Endodermal cell (in vitro differentiated cells): ENCODE measurements around the gene SLC12A8. TPM values are rescaled to one million over a fixed set of nuclear protein-coding genes. Genes with fewer than 3 reads are reported as not detected.

Experiments
- DNase-seq: peaks from one replicate; pipeline ENCODE4 v3.0.0-alpha.2; 2017
- H3K27ac ChIP-seq: 2 replicates; pipeline ENCODE4 v1.5.1; 2013; ENCODE audit warnings: mild to moderate bottlenecking, low read depth, low read length, moderate library complexity
- H3K27me3 ChIP-seq: 2 replicates; pipeline ENCODE4 v1.6.1; 2013; ENCODE audit warnings: mild to moderate bottlenecking, low read length, moderate library complexity; ENCODE audit not compliant: insufficient read depth, control insufficient read depth, poor library complexity, severe bottlenecking
- H3K36me3 ChIP-seq: 2 replicates; pipeline ENCODE4 v1.7.0; 2013; ENCODE audit warnings: mild to moderate bottlenecking, low read length, moderate library complexity; ENCODE audit not compliant: control insufficient read depth, insufficient read depth
- H3K4me1 ChIP-seq: one replicate; pipeline ENCODE4 v1.7.0; 2013; ENCODE audit warnings: low read length; ENCODE audit not compliant: control insufficient read depth, insufficient read depth
- H3K4me3 ChIP-seq: 2 replicates; pipeline ENCODE4 v1.5.1; 2013; ENCODE audit warnings: mild to moderate bottlenecking, low read length, moderate library complexity
- H3K9ac ChIP-seq: 2 replicates; pipeline ENCODE4 v1.6.1; 2013; ENCODE audit warnings: mild to moderate bottlenecking, low read length, moderate library complexity; ENCODE audit not compliant: poor library complexity, severe bottlenecking; ENCODE audit errors: extremely low read depth
- H3K9me3 ChIP-seq: 2 replicates; pipeline ENCODE4 v1.6.1; 2013; ENCODE audit warnings: mild to moderate bottlenecking, low read length, moderate library complexity; ENCODE audit not compliant: control insufficient read depth
- H3K27ac Mint-ChIP-seq: 2 replicates; pipeline ENCODE4 v1.8.0; 2020; ENCODE audit warnings: mixed read lengths
- H3K27me3 Mint-ChIP-seq: 2 replicates; pipeline ENCODE4 v1.8.0; 2021; ENCODE audit warnings: mild to moderate bottlenecking, mixed read lengths; ENCODE audit not compliant: insufficient read depth
- H3K36me3 Mint-ChIP-seq: 2 replicates; pipeline ENCODE4 v1.8.0; 2020; ENCODE audit warnings: low read depth, mixed read lengths
- H3K4me1 Mint-ChIP-seq: 2 replicates; pipeline ENCODE4 v1.8.0; 2020; ENCODE audit warnings: mixed read lengths
- H3K4me3 Mint-ChIP-seq: 2 replicates; pipeline ENCODE4 v1.8.0; 2020; ENCODE audit warnings: mild to moderate bottlenecking, moderate library complexity, mixed read lengths
- H3K9me3 Mint-ChIP-seq: 2 replicates; pipeline ENCODE4 v1.8.0; 2020; ENCODE audit warnings: mild to moderate bottlenecking, mixed read lengths
- WGBS, 2 experiments: methylation state at CpG; one replicate each; pipeline versions ENCODE4 v1.1.5 to v1.1.7; 2013; ENCODE audit warnings: missing lambda C conversion rate in 2 of 2, mixed read lengths in 1 of 2; ENCODE audit not compliant: insufficient coverage in 1 of 2, insufficient read length in 1 of 2; 5-methylcytosine and 5-hydroxymethylcytosine counted together
- total RNA-seq, 2 donors: library from RNA; stranded (reverse); fragmentation: NEBNext Ultra II Directional in 1 of 2; extraction: Animal tissue kit (Norgen Biotek cat#: 25700) in 1 of 2; gene quantifications; 2 replicates in 1 of 2; 3 replicates in 1 of 2; pipeline ENCODE4 v1.2.1, GENCODE V29; 2021
- TF ChIP-seq, protein P1 (sequence below): fragments of 200-600 bp; sonication (generic); conservative IDR thresholded peaks from 2 replicates; pipeline ENCODE4 v1.5.0; 2021; ENCODE audit warnings: antibody characterized with exemption, mild to moderate bottlenecking

The SLC12A8 gene
- total RNA-seq, 2 donors from 2014 or later: 17.3 to 18.6 TPM

DNA sequence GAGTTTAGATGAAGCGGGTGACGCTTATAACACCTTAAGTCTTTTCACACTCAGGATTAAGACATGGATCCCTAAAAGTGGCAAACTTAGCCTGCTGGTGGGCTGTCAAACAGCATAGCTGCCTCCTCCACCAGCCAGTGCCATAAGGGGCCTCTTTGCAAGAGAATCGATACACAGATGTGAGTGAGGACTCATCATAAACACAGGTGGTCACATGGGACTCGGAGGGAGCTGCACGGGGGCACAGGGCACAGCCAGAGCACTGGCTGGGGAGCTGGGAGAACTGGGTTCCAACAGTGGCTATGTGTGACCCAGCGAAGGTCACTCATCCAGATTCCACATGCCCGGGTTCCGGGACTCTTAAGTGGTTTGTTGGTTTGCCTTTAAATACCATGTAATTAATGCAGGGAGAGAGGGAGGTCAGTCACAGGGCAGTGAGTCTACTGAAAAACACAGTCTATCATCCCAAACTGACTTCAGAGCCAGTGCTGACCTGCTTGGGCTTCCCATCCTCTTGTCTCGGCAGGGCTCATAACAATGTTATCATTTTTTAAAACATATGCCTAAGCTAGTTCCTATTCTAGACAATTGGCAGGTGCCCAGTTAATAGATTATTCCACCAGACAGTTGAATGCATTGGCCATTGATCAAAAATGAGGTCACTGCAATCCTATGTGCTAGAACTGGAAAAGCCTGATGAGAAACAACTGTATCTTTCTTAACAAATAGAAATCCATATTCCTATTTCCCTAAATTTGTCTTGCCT is 51.8 kb downstream of the SLC12A8 start:
- Mint-ChIP-seq H3K9me3 (no peaks in the 10 kb centered on the region), H3K27me3 (no peaks in the 10 kb centered on the region), H3K4me1 (peaks cover 15% of the 10 kb centered on the region), H3K27ac (no peak overlapping the region), H3K4me3 (no peak overlapping the region), H3K36me3 (no peaks in the 10 kb centered on the region)
- 92% methylated on average over 7 to 9 of the region's 9 CpGs for WGBS, 2 experiments
- Histone ChIP-seq H3K36me3 (no peaks in the 10 kb centered on the region), H3K9ac (no peak overlapping the region), H3K4me1 (no peaks in the 10 kb centered on the region), H3K27me3 (no peaks in the 10 kb centered on the region), H3K9me3 (no peaks in the 10 kb centered on the region), H3K4me3 (no peak overlapping the region), H3K27ac (no peak overlapping the region)
- TF ChIP-seq, protein P1, sequence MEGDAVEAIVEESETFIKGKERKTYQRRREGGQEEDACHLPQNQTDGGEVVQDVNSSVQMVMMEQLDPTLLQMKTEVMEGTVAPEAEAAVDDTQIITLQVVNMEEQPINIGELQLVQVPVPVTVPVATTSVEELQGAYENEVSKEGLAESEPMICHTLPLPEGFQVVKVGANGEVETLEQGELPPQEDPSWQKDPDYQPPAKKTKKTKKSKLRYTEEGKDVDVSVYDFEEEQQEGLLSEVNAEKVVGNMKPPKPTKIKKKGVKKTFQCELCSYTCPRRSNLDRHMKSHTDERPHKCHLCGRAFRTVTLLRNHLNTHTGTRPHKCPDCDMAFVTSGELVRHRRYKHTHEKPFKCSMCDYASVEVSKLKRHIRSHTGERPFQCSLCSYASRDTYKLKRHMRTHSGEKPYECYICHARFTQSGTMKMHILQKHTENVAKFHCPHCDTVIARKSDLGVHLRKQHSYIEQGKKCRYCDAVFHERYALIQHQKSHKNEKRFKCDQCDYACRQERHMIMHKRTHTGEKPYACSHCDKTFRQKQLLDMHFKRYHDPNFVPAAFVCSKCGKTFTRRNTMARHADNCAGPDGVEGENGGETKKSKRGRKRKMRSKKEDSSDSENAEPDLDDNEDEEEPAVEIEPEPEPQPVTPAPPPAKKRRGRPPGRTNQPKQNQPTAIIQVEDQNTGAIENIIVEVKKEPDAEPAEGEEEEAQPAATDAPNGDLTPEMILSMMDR: no peak
- DNase-seq: peak; percentile 30

DNA sequence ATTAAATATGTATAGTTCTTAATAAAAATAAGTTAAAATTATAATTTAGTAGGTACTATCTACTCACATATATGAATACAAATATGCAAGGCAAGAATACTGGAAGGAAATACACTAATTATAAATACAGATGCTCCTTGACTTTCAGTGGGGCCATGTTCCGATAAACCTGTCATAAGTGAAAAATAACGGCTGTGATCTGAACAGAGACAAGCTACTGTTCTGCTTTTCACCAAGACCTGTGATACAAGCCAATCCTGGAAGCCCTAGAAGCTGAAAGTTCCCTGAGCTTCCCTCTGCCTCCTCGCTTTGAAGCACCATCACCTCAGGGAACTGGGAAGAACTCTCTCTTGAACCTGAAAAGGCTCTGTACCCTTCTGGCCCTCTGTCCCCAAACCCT is 55.4 kb downstream of the SLC12A8 start:
- no peaks in the 10 kb centered on the region for H3K4me1 ChIP-seq
- no peaks in the 10 kb centered on the region for H3K36me3 Mint-ChIP-seq
- no peak overlapping the region for H3K9ac ChIP-seq
- H3K27me3 Mint-ChIP-seq: no peaks in the 10 kb centered on the region
- TF ChIP-seq, protein P1: no peak
- no peaks in the 10 kb centered on the region for H3K27me3 ChIP-seq
- no peaks in the 10 kb centered on the region for H3K36me3 ChIP-seq
- peaks cover 19% of the 10 kb centered on the region for H3K4me1 Mint-ChIP-seq
- H3K4me3 ChIP-seq: no peak overlapping the region
- DNase-seq: peak; percentile 7
- H3K9me3 ChIP-seq: no peaks in the 10 kb centered on the region
- WGBS, 2 experiments: 95 to 98% methylated on average over 3 of the region's 3 CpGs
- H3K27ac Mint-ChIP-seq: no peak overlapping the region
- H3K4me3 Mint-ChIP-seq: no peak overlapping the region
- H3K27ac ChIP-seq: no peak overlapping the region
- H3K9me3 Mint-ChIP-seq: no peaks in the 10 kb centered on the region

DNA sequence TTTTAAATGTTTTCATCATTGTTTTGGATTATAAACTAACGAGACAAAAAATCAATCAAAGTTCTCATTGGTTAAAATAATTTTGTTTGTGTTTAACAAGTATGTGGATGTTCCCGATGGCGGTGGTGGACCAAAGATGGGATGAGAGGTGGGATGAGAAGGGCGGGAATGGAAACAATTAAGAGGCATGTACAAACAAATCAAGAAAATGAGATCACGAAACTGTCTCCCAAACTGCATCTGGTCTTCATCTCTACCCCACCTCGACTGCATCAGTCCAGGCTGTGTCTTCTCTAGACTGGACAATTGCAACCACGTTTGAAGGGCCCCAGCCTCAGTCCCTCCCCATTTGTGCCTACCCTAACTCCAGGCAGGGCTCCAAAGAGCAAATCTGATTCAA is 56.1 kb downstream of the SLC12A8 start:
- H3K27ac Mint-ChIP-seq: no peak overlapping the region
- 94% methylated on average over 5 to 7 of the region's 7 CpGs for WGBS, 2 experiments
- Histone ChIP-seq H3K4me1 (no peaks in the 10 kb centered on the region), H3K27ac (no peak overlapping the region), H3K4me3 (no peak overlapping the region), H3K9me3 (no peaks in the 10 kb centered on the region), H3K36me3 (no peaks in the 10 kb centered on the region), H3K9ac (no peak overlapping the region), H3K27me3 (no peaks in the 10 kb centered on the region)
- no peak for DNase-seq
- H3K4me1 Mint-ChIP-seq: peaks cover 19% of the 10 kb centered on the region
- no peaks in the 10 kb centered on the region for H3K9me3 Mint-ChIP-seq
- no peak overlapping the region for H3K4me3 Mint-ChIP-seq
- H3K27me3 Mint-ChIP-seq: no peaks in the 10 kb centered on the region
- H3K36me3 Mint-ChIP-seq: no peaks in the 10 kb centered on the region
- TF ChIP-seq, protein P1: no peak
